Upper lobe of left lung (tissue), 4 donors: Measurements from ENCODE around the gene PARM1.

Experiments
- EP300 ChIP-seq, 4 donors: sonication (generic); formaldehyde crosslinking; IDR thresholded peaks; one replicate each; pipeline ENCODE4 v1.5.1; 2017; ENCODE audit warnings: antibody characterized with exemption in 4 of 4, control low read depth in 2 of 4
- POLR2A ChIP-seq, 4 donors: fragments of 450-650 bp; IDR thresholded peaks; one replicate each; pipeline ENCODE4 v1.5.1; 2016 to 2017; ENCODE audit warnings: antibody characterized with exemption in 4 of 4, mild to moderate bottlenecking in 2 of 4
- POLR2AphosphoS5 ChIP-seq, 2 donors: sonication (generic); formaldehyde crosslinking; IDR thresholded peaks; one replicate each; pipeline ENCODE4 v1.5.1; 2017; ENCODE audit warnings: antibody characterized with exemption in 2 of 2
- TF ChIP-seq, protein P1 (sequence below), 6 experiments: fragments of 450-650 bp in 4 of 6; fragments of 200-600 bp in 2 of 6; sonication (generic) in 2 of 6; IDR thresholded peaks; one replicate each; pipeline ENCODE4 v1.5.1; 2016 to 2019; ENCODE audit warnings: antibody characterized with exemption in 6 of 6

DNA sequence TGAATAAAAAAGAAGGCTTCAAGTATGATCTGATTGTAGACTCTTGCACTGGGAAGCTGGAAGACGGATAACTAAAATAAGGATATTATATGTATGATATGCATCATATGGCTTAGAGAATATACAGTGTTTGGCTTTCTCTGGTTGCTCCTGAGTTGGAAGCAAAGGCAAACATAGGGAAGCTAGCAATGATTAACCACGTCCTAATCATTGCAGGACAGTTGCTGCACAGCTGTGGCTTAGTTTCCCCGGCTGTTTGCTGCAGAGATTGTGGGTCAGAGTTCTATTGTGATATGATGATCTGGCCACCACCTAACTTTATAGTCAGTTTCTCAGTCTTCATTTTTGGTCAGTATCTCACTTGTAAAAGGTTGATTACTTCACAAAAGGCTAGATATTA is 36.3 kb upstream of the PARM1 start:
- TF ChIP-seq, protein P1, sequence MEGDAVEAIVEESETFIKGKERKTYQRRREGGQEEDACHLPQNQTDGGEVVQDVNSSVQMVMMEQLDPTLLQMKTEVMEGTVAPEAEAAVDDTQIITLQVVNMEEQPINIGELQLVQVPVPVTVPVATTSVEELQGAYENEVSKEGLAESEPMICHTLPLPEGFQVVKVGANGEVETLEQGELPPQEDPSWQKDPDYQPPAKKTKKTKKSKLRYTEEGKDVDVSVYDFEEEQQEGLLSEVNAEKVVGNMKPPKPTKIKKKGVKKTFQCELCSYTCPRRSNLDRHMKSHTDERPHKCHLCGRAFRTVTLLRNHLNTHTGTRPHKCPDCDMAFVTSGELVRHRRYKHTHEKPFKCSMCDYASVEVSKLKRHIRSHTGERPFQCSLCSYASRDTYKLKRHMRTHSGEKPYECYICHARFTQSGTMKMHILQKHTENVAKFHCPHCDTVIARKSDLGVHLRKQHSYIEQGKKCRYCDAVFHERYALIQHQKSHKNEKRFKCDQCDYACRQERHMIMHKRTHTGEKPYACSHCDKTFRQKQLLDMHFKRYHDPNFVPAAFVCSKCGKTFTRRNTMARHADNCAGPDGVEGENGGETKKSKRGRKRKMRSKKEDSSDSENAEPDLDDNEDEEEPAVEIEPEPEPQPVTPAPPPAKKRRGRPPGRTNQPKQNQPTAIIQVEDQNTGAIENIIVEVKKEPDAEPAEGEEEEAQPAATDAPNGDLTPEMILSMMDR (IDR thresholded peaks at IDR 0.05): no peak
- TF ChIP-seq POLR2A (IDR thresholded peaks at IDR 0.05): no peak
- no peak for TF ChIP-seq POLR2AphosphoS5 (IDR thresholded peaks at IDR 0.05)
- TF ChIP-seq EP300 (IDR thresholded peaks at IDR 0.05): no peak
